Vagina (tissue), 2 donors: ENCODE data around the gene CHCHD6. TPM values are rescaled to one million over a fixed set of nuclear protein-coding genes. Genes with fewer than 3 reads are reported as not detected.

Experiments used
- DNase-seq, 2 donors: peaks; one replicate each; pipeline ENCODE4 v3.0.0-alpha.2; 2017; ENCODE audit errors: extremely low spot score in 2 of 2
- H3K27ac ChIP-seq: fragments of 200-600 bp; sonication (generic); one replicate; pipeline ENCODE4 v1.5.1; 2019
- H3K27me3 ChIP-seq: fragments of 200-600 bp; sonication (generic); one replicate; pipeline ENCODE4 v1.5.1; 2019
- H3K36me3 ChIP-seq, 2 donors: fragments of 200-600 bp; sonication (generic); one replicate each; pipeline ENCODE4 v1.5.1; 2017 to 2019
- H3K4me1 ChIP-seq: fragments of 200-600 bp; sonication (generic); one replicate; pipeline ENCODE4 v1.5.1; 2019
- H3K4me3 ChIP-seq, 2 donors: fragments of 200-600 bp; sonication (generic); 1 replicate in 1 of 2; 2 replicates in 1 of 2; pipeline ENCODE4 v1.5.1; 2016 to 2019
- H3K9me3 ChIP-seq: fragments of 200-600 bp; sonication (generic); one replicate; pipeline ENCODE4 v1.5.1; 2019
- CTCF ChIP-seq, 3 experiments: fragments of 450-650 bp in 2 of 3; fragments of 200-600 bp in 1 of 3; sonication (generic) in 1 of 3; IDR thresholded peaks; one replicate each; pipeline ENCODE4 v1.5.1; 2017 to 2019; ENCODE audit warnings: antibody characterized with exemption in 3 of 3, mild to moderate bottlenecking in 2 of 3, moderate library complexity in 2 of 3
- POLR2A ChIP-seq, 2 donors: fragments of 450-650 bp; IDR thresholded peaks; one replicate each; pipeline ENCODE4 v1.6.1; 2017; ENCODE audit warnings: antibody characterized with exemption in 2 of 2, mild to moderate bottlenecking in 2 of 2, moderate library complexity in 2 of 2
- POLR2AphosphoS5 ChIP-seq, 2 donors: sonication (generic); formaldehyde crosslinking; IDR thresholded peaks; one replicate each; pipeline ENCODE4 v1.9.0; 2017; ENCODE audit warnings: antibody characterized with exemption in 2 of 2, mild to moderate bottlenecking in 2 of 2, low read depth in 1 of 2; ENCODE audit not compliant: insufficient read depth in 1 of 2
- intact Hi-C: fragments of 100-400 bp; cut with DNase I; formaldehyde crosslinking; loops from one replicate; pipeline ENCODE4 v1.15.1; 2023
- total RNA-seq: library from RNA; depleted of rRNA; stranded (reverse); fragments of >200 nt; gene quantifications from one replicate; pipeline ENCODE4 v1.2.3, GENCODE V29; 2016

CHCHD6 gene
- total RNA-seq, 1 donor from 2014 or later = 12.8 TPM

- no peak for DNase-seq
- H3K4me1 ChIP-seq = no peaks in the 10 kb centered on the region
- TF ChIP-seq POLR2A (IDR thresholded peaks at IDR 0.05) (no peak), CTCF (IDR thresholded peaks at IDR 0.05) (no peak), POLR2AphosphoS5 (IDR thresholded peaks at IDR 0.05; ENCODE audit: insufficient read depth in 1 of 2, low read depth in 1 of 2) (no peak)
- no peak overlapping the region for H3K27ac ChIP-seq
- no peak overlapping the region for H3K4me3 ChIP-seq
- no peaks in the 10 kb centered on the region for H3K27me3 ChIP-seq
- no peaks in the 10 kb centered on the region for H3K9me3 ChIP-seq
- intact Hi-C loops = no loop called here
- no peaks in the 10 kb centered on the region for H3K36me3 ChIP-seq
These were observed 176.9 kb downstream of the CHCHD6 start for GRCh38 chr3:126880901-126881300.

- H3K36me3 ChIP-seq = no peaks in the 10 kb centered on the region
- no peaks in the 10 kb centered on the region for H3K4me1 ChIP-seq
- no peak for TF ChIP-seq POLR2AphosphoS5 (IDR thresholded peaks at IDR 0.05; ENCODE audit: insufficient read depth in 1 of 2, low read depth in 1 of 2)
- no peak for TF ChIP-seq POLR2A (IDR thresholded peaks at IDR 0.05)
- TF ChIP-seq CTCF (IDR thresholded peaks at IDR 0.05) = no peak
- no peak overlapping the region for H3K4me3 ChIP-seq
- no peak for DNase-seq
- no peaks in the 10 kb centered on the region for H3K9me3 ChIP-seq
- intact Hi-C loops = no loop called here
- H3K27ac ChIP-seq = no peak overlapping the region
- no peaks in the 10 kb centered on the region for H3K27me3 ChIP-seq
These were observed 177.8 kb downstream of the CHCHD6 start for GRCh38 chr3:126881861-126882260.

DNA sequence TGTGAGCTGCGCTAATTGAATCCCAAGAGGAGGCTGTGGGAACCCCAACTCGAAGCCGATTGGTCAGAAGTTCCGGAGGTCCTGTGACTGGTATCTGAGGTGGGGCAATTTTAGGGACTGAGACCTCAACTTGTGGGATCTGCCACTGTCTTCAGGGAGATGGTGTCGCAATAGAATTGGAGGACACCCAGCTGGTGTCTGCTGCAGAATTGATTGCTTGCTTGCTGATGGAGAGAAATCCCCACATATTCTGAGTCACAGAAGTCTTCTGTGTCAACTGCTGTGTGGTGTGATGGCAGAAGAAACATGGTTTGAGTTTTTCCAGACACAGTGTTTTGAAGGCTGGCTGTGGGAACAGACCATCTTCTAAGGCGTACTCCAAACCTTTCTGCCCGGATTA, 179.2 kb downstream of the CHCHD6 start:
- DNase-seq = no peak
- TF ChIP-seq POLR2A (IDR thresholded peaks at IDR 0.05) = no peak
- TF ChIP-seq POLR2AphosphoS5 (IDR thresholded peaks at IDR 0.05; ENCODE audit: insufficient read depth in 1 of 2, low read depth in 1 of 2) = no peak
- TF ChIP-seq CTCF (IDR thresholded peaks at IDR 0.05) = no peak

DNA sequence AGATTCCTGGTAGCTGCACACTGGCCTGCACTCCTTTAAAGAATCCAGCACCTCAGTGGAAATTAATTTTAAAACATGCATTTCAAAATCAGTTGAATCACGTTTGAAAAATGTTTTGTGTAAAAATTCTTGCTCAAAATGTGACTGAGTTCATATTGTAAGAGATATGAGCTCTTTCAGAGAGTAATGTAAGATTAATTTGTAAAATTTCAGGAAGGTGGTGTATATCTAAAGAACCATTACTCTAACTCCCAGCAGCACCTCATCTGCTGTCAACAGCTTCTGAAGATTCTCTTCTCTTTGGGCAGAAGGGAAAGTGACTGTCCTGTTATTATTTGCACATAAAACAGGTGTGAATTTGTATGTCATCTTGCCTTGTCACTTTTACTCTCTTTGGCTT, 181.4 kb downstream of the CHCHD6 start:
- no peaks in the 10 kb centered on the region for H3K27me3 ChIP-seq
- no peak overlapping the region for H3K27ac ChIP-seq
- no peak for DNase-seq
- intact Hi-C loops = no loop called here
- no peak for TF ChIP-seq POLR2AphosphoS5 (IDR thresholded peaks at IDR 0.05; ENCODE audit: insufficient read depth in 1 of 2, low read depth in 1 of 2)
- no peak for TF ChIP-seq POLR2A (IDR thresholded peaks at IDR 0.05)
- TF ChIP-seq CTCF (IDR thresholded peaks at IDR 0.05) = no peak
- no peaks in the 10 kb centered on the region for H3K9me3 ChIP-seq
- no peaks in the 10 kb centered on the region for H3K4me1 ChIP-seq
- H3K36me3 ChIP-seq = no peaks in the 10 kb centered on the region
- H3K4me3 ChIP-seq = no peak overlapping the region

More for the DNA sequence above, 179.2 kb downstream of the CHCHD6 start:
- no peak overlapping the region for H3K27ac ChIP-seq
- H3K36me3 ChIP-seq = no peaks in the 10 kb centered on the region
- no peaks in the 10 kb centered on the region for H3K4me1 ChIP-seq
- H3K9me3 ChIP-seq = no peaks in the 10 kb centered on the region
- no peaks in the 10 kb centered on the region for H3K27me3 ChIP-seq
- intact Hi-C loops = no loop called here
- H3K4me3 ChIP-seq = no peak overlapping the region

DNA sequence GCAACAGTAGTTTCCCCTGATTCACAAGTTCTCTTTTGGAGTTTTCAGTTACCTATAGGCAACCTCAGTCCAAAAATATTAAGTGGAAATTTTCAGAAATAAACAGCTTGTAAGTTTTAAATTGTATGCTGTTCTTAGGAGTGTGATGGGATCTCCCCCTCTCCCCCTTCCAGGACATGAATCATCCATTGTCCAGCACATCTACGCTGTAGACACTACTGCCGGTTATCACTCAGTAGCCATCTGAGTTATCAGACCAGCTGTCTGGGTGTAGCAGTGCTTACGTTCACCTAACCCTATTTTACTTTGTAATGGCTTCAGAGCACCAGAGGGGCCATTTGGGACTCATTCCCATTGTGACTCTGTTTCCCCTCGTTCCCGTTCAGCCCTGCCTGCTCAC, 182.2 kb downstream of the CHCHD6 start:
- no peaks in the 10 kb centered on the region for H3K9me3 ChIP-seq
- intact Hi-C loops = no loop called here
- no peak overlapping the region for H3K4me3 ChIP-seq
- no peak for TF ChIP-seq POLR2A (IDR thresholded peaks at IDR 0.05)
- TF ChIP-seq CTCF (IDR thresholded peaks at IDR 0.05) = no peak
- TF ChIP-seq POLR2AphosphoS5 (IDR thresholded peaks at IDR 0.05; ENCODE audit: insufficient read depth in 1 of 2, low read depth in 1 of 2) = no peak
- H3K4me1 ChIP-seq = no peaks in the 10 kb centered on the region
- H3K27ac ChIP-seq = no peak overlapping the region
- H3K27me3 ChIP-seq = no peaks in the 10 kb centered on the region
- no peak for DNase-seq
- no peaks in the 10 kb centered on the region for H3K36me3 ChIP-seq
